Osteoblast (primary cell): ENCODE measurements around the gene RPRD1B. TPM values are rescaled to one million over a fixed set of nuclear protein-coding genes. Genes with fewer than 3 reads are reported as not detected.
A peak's percentile ranks its signal among the peaks of the same experiment; 100 is the strongest.

Source experiments
- DNase-seq: peaks from one replicate; pipeline ENCODE4 v3.0.0; 2011; ENCODE audit warnings: low spot score, mixed read lengths; ENCODE audit not compliant: insufficient read length; ENCODE audit errors: missing footprints
- H2AFZ ChIP-seq: 2 replicates; pipeline ENCODE4 v1.6.0; 2011; ENCODE audit warnings: mild to moderate bottlenecking, low read length
- H3K27ac ChIP-seq: 2 replicates; pipeline ENCODE4 v1.5.1; 2011; ENCODE audit warnings: mild to moderate bottlenecking, low read depth, low read length, moderate library complexity
- H3K27me3 ChIP-seq: 2 replicates; pipeline ENCODE4 v1.6.0; 2012; ENCODE audit warnings: mild to moderate bottlenecking, control low read depth, inconsistent platforms, low read length, moderate library complexity; ENCODE audit not compliant: insufficient read depth
- H3K36me3 ChIP-seq: 2 replicates; pipeline ENCODE4 v1.5.1; 2011; ENCODE audit warnings: mild to moderate bottlenecking, low read length, control low read depth, moderate library complexity; ENCODE audit not compliant: insufficient read depth
- H3K4me1 ChIP-seq: 2 replicates; pipeline ENCODE4 v1.5.1; 2011; ENCODE audit warnings: mild to moderate bottlenecking, low read length, control low read depth, moderate library complexity; ENCODE audit not compliant: insufficient read depth
- H3K4me2 ChIP-seq: 2 replicates; pipeline ENCODE4 v1.6.0; 2011; ENCODE audit warnings: mild to moderate bottlenecking, low read length; ENCODE audit not compliant: insufficient read depth
- H3K4me3 ChIP-seq: fragments of 200-600 bp; sonication (generic); 3 replicates; pipeline ENCODE4 v1.5.1; 2012; ENCODE audit warnings: mild to moderate bottlenecking, low read length, inconsistent platforms; ENCODE audit not compliant: insufficient read depth
- H3K79me2 ChIP-seq: 2 replicates; pipeline ENCODE4 v1.6.0; 2012; ENCODE audit warnings: mild to moderate bottlenecking, low read length, control low read depth, inconsistent platforms; ENCODE audit not compliant: insufficient read depth
- H3K9me3 ChIP-seq: 2 replicates; pipeline ENCODE4 v1.5.1; 2011; ENCODE audit warnings: low read depth, low read length, control low read depth
- H4K20me1 ChIP-seq: 2 replicates; pipeline ENCODE4 v1.6.0; 2012; ENCODE audit warnings: mild to moderate bottlenecking, low read length, control low read depth; ENCODE audit not compliant: insufficient read depth
- total RNA-seq: library from RNA; depleted of rRNA; stranded (reverse); fragments of >200 nt; gene quantifications from 2 replicates; pipeline ENCODE4 v1.2.3, GENCODE V29; 2012
- TF ChIP-seq, protein P1 (sequence below): IDR thresholded peaks from 2 replicates; pipeline ENCODE4 v1.5.1; 2011; ENCODE audit warnings: mild to moderate bottlenecking, low read depth, low read length, moderate library complexity; ENCODE audit errors: extremely low read depth

The RPRD1B gene
- total RNA-seq, 1 donor, result 29.3 TPM

DNA sequence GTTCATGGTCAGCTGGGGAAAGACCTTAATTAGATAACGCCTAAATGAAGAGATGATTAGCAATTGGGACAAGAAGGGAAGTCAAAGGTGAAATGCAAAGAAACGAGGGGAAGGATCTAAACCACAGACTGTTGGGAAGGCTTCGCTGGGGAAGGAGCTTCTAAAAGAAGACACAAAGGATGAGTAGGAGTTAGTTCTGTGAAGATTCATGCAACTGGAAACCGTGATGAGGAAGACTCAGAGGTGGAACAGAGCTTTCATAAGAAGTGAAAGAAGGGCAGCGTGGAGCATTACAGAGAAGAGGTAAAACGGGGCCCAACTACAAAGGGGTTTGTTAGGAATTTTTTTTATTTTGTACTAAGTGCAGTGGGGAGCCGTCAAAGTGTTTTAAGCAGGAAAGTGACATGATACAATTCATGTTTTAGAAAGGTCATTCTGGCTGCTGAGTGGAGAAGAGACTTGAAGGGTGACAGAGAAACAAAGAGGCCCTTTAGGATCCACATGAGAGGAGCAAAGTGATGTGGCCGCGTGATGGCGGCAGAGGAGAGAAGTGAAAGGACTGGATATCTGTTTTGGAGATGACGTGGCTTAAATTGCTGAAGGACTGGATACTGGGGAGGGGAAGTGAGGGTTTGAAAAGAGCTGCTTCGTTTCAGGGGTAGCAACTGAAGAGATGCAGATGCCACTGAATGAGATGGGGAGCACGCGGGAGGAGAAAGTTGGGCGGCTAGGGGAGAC lies 33.9 kb upstream of the RPRD1B start:
- no peak overlapping the region for H3K27ac ChIP-seq
- peaks cover 19% of the 10 kb centered on the region for H3K4me1 ChIP-seq
- no peak overlapping the region for H3K4me2 ChIP-seq
- H4K20me1 ChIP-seq, result peaks cover 3% of the 10 kb centered on the region
- no peaks in the 10 kb centered on the region for H3K9me3 ChIP-seq
- no peak overlapping the region for H3K4me3 ChIP-seq
- H3K79me2 ChIP-seq, result no peaks in the 10 kb centered on the region
- no peak for DNase-seq
- H2AFZ ChIP-seq, result no peak overlapping the region
- TF ChIP-seq, protein P1, sequence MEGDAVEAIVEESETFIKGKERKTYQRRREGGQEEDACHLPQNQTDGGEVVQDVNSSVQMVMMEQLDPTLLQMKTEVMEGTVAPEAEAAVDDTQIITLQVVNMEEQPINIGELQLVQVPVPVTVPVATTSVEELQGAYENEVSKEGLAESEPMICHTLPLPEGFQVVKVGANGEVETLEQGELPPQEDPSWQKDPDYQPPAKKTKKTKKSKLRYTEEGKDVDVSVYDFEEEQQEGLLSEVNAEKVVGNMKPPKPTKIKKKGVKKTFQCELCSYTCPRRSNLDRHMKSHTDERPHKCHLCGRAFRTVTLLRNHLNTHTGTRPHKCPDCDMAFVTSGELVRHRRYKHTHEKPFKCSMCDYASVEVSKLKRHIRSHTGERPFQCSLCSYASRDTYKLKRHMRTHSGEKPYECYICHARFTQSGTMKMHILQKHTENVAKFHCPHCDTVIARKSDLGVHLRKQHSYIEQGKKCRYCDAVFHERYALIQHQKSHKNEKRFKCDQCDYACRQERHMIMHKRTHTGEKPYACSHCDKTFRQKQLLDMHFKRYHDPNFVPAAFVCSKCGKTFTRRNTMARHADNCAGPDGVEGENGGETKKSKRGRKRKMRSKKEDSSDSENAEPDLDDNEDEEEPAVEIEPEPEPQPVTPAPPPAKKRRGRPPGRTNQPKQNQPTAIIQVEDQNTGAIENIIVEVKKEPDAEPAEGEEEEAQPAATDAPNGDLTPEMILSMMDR, result no peak
- no peaks in the 10 kb centered on the region for H3K27me3 ChIP-seq
- H3K36me3 ChIP-seq, result peaks cover 42% of the 10 kb centered on the region

DNA sequence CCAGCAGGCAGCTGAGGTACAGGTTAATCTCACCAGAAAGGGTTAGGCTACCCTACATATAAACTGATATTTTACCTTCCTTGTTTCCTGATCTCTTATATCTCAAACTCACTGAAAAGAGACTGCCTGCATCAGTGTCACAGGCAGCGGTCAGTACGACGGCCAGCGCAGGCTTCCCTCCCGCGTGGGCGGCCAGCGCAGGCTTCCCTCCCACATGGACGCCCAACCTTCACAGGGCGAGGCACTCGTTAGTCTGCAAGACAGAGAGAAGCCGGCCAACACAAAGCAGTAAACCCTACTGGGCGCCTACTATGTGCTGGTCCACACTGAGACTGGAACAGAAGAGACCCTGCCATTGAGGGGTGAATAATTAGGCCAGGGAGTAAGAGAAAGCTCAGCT lies 33.3 kb upstream of the RPRD1B start:
- H3K36me3 ChIP-seq, result peaks cover 38% of the 10 kb centered on the region
- H2AFZ ChIP-seq, result no peak overlapping the region
- DNase-seq, result no peak
- TF ChIP-seq, protein P1, result no peak
- no peaks in the 10 kb centered on the region for H3K9me3 ChIP-seq
- H4K20me1 ChIP-seq, result peaks cover 3% of the 10 kb centered on the region
- H3K4me3 ChIP-seq, result no peak overlapping the region
- H3K27ac ChIP-seq, result no peak overlapping the region
- H3K79me2 ChIP-seq, result no peaks in the 10 kb centered on the region
- peaks cover 17% of the 10 kb centered on the region for H3K4me1 ChIP-seq
- H3K4me2 ChIP-seq, result no peak overlapping the region
- no peaks in the 10 kb centered on the region for H3K27me3 ChIP-seq

DNA sequence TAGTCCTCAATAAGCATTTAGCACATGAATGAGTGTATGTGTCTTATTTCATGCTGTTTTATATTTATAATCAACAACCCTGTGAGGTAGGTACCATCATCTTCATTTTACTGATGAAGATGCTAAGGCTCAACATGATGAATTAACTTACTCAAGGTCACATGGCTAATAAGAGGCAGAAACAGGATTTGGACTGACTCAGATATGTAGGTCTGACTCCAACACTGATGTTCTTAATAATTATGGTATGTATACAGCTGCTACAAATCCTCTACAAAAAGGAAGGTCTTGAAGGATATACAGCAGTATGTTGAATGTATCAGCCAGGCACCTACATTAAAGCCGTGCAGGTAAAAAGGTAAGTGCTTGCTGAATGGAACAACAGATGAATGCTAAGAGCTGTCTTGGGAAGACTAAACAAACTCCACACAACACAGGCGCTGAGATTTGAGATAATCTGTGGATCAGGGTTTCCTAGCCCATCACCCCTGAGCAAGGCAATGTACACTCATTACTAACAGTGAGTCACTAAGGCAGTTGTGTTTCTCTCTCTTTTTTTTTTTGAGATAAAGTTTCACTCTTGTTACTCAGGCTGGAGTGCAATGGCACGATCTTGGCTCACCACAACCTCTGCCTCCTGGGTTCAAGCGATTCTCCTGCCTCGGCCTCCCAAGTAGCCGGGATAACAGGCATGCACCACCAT lies 32.2 kb upstream of the RPRD1B start:
- Histone ChIP-seq H3K27ac (peak overlapping the region; percentile 69), H3K79me2 (no peaks in the 10 kb centered on the region), H3K4me2 (peak overlapping the region; percentile 56), H3K27me3 (no peaks in the 10 kb centered on the region), H2AFZ (no peak overlapping the region), H4K20me1 (peaks cover 3% of the 10 kb centered on the region), H3K4me3 (no peak overlapping the region), H3K4me1 (peaks cover 17% of the 10 kb centered on the region), H3K9me3 (no peaks in the 10 kb centered on the region), H3K36me3 (peaks cover 28% of the 10 kb centered on the region)
- TF ChIP-seq, protein P1, result no peak
- peak; percentile 97 for DNase-seq

- no peaks in the 10 kb centered on the region for H3K27me3 ChIP-seq
- no peak overlapping the region for H3K4me3 ChIP-seq
- H3K27ac ChIP-seq, result peak overlapping the region; percentile 69
- H2AFZ ChIP-seq, result no peak overlapping the region
- H3K9me3 ChIP-seq, result no peaks in the 10 kb centered on the region
- peaks cover 17% of the 10 kb centered on the region for H3K4me1 ChIP-seq
- no peak overlapping the region for H3K4me2 ChIP-seq
- peaks cover 21% of the 10 kb centered on the region for H3K36me3 ChIP-seq
- no peaks in the 10 kb centered on the region for H3K79me2 ChIP-seq
- TF ChIP-seq, protein P1, result no peak
- DNase-seq, result no peak
- peaks cover 3% of the 10 kb centered on the region for H4K20me1 ChIP-seq
These were observed 31.6 kb upstream of the RPRD1B start for GRCh38 chr20:38001981-38002380.
